GM18858 (cell line): Measurements from ENCODE around the gene SMIM14.
"Not testable (repeated sequence)": the region's sequence is repeated elsewhere in the genome, so short reads cannot be mapped to it uniquely, and the experiment has no call there.

Source experiments
- ATAC-seq: cut with Tn5 transposase; IDR thresholded peaks from one replicate; pipeline ENCODE4 v1.9.1; 2021; ENCODE audit not compliant: unreplicated experiment

SMIM14 gene

DNA sequence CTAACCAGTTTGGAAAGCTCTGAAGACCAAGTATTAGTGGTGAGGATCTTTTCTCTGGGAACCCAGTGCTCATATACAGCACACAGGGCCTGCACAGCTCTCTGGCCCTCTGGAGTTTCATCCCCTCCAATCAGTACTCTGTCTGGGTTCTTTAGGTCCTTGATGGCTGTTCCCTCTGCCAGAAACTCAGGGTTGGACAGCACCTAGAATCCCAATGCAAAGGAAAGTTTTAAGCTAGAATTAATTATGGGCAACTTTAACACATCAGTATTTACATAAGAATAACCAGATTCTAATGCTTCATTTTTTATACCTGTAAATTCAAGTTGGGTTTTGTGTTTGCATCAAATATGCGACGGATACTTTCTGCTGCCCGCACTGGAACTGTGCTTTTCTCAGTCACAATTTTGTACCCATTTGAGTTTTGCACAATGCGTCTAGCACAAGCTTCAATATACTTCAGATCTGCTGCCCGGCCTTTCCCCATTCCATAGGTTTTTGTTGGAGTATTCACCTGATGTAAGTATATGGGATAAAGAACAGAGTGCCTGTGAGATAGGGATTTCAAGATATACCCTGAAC, 128.2 kb downstream of the SMIM14 start:
- no peak for ATAC-seq

DNA sequence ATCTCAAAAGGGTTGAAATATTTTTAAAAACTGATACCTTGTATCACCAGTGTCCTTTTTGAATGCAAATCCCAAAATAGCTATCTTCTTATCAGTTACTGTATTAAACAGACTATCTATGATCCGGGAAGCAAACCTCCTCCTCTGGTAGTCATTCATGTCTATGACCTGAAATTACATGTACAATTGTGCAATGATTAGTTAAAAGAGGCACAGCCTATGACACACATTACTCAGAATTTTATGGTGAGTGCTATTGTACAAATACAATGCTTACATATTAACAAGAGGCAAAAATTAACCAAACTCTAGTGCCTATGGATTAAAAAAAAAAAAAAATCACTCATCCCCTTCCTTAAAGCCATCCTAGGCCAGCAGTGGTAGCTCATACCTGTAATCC, 133.1 kb downstream of the SMIM14 start:
- no peak for ATAC-seq

- no peak for ATAC-seq
Measured at GRCh38 chr4:39504538-39504937, 134.1 kb downstream of the SMIM14 start.

DNA sequence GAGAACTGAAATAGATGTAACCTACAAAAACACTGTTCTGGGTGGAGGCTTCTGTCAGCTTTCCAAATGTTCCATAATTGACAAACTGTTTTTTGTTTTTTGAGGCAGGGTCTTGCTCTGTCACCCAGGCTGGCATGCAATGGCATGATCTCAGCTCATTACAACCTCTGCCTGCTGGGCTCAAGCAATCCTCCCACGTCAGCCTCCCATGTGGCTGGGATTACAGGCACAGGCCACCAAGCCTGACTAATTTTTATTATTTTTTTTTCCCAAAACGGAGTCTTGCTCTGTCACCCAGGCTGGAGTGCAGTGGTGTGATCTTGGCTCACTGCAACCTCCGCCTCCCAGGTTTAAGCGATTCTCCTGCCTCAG, 136.0 kb downstream of the SMIM14 start:
- ATAC-seq, result not testable (repeated sequence)

- no peak for ATAC-seq
Measured at GRCh38 chr4:39502019-39502663, 136.5 kb downstream of the SMIM14 start.

- no peak for ATAC-seq
Measured at GRCh38 chr4:39498727-39499020, 140.0 kb downstream of the SMIM14 start.

DNA sequence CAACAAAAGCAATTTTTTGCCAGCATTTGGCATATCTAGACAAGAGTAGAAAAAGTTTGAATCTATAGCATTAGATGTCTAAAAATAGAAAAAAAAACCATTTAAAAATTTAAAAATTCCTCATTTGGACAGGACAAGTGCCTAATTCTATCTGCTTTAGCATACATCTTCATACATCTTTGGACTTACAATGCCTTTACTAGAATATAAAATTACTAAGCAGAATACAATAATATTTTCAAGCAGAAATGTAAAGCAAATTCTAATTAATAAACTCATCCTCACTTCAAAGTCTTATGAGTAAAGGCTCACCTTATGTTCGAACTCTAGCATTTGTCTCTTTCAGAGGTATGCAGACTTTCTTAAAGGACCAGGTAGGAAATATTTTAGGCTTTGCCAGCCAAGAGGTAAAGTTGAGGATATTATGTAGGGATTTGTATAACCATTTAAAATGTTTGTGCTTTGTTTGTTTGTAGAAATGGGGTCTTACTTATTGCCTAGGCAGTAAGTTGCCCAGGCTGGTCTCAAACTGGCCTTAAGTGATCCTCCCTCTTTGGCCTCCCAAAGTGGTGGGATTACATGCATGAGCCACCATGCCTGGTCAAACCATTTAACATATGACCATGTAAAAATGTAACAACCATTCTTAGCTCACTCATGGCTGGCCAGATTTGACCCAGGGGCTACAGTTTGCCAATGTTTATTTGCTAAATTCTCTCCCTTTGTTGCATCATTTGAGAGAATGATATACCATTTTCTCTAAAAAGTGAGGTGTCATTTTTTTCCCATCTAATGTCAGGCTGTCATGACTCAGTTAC, 140.5 kb downstream of the SMIM14 start:
- no peak for ATAC-seq
